Gastrocnemius medialis (tissue), 4 donors: Measurements from ENCODE around the gene THRAP3.

Experiments used
- POLR2A ChIP-seq, 2 donors: fragments of 450-650 bp; IDR thresholded peaks; one replicate each; pipeline ENCODE4 v1.6.1; 2017; ENCODE audit warnings: antibody characterized with exemption in 2 of 2, mild to moderate bottlenecking in 2 of 2, moderate library complexity in 2 of 2
- TF ChIP-seq, protein P1 (sequence below), 5 experiments: fragments of 450-650 bp in 3 of 5; fragments of 200-600 bp in 2 of 5; sonication (generic) in 2 of 5; IDR thresholded peaks in 4 of 5; conservative IDR thresholded peaks in 1 of 5; 1 replicate in 4 of 5; 2 replicates in 1 of 5; pipeline ENCODE4 v1.5.1; 2016 to 2019; ENCODE audit warnings: antibody characterized with exemption in 5 of 5, mild to moderate bottlenecking in 3 of 5, moderate library complexity in 3 of 5

DNA sequence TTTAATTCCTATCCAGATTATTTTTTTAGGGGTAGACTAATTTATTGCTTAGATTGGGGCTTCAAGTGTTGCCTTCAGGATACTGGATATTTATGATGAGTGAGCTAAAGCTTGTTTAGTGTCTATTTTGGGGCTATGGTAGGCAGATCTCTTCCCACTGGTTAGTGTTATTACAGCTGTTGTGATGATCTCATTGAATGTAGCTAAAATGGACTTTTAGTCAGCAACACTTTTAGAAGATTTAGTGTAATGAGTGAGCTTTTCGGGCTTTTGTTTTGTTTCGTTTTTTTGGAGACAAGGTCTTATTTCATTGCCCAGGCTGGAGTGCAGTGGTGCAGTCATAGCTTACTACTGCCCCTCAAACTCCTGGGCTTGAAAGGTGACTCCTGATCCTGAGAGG is 14.2 kb downstream of the THRAP3 start:
- TF ChIP-seq, protein P1, sequence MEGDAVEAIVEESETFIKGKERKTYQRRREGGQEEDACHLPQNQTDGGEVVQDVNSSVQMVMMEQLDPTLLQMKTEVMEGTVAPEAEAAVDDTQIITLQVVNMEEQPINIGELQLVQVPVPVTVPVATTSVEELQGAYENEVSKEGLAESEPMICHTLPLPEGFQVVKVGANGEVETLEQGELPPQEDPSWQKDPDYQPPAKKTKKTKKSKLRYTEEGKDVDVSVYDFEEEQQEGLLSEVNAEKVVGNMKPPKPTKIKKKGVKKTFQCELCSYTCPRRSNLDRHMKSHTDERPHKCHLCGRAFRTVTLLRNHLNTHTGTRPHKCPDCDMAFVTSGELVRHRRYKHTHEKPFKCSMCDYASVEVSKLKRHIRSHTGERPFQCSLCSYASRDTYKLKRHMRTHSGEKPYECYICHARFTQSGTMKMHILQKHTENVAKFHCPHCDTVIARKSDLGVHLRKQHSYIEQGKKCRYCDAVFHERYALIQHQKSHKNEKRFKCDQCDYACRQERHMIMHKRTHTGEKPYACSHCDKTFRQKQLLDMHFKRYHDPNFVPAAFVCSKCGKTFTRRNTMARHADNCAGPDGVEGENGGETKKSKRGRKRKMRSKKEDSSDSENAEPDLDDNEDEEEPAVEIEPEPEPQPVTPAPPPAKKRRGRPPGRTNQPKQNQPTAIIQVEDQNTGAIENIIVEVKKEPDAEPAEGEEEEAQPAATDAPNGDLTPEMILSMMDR (IDR thresholded peaks at IDR 0.05 in 4 of 5, conservative IDR thresholded peaks at IDR 0.05 in 1 of 5), result no peak
- TF ChIP-seq POLR2A (IDR thresholded peaks at IDR 0.05), result peak in 1 of 2 donors; percentile 12
